Endothelial cell (in vitro differentiated cells): Measurements from ENCODE around the gene TKT. TPM values are rescaled to one million over a fixed set of nuclear protein-coding genes. Genes with fewer than 3 reads are reported as not detected.

ENCODE experiments used
- DNase-seq: peaks from one replicate; pipeline ENCODE4 v3.0.0; 2021; ENCODE audit warnings: low spot score
- H3K27ac Mint-ChIP-seq: one replicate; pipeline ENCODE4 v1.8.0; 2021; ENCODE audit warnings: mixed read lengths, inconsistent platforms; ENCODE audit not compliant: unreplicated experiment
- H3K27me3 Mint-ChIP-seq: one replicate; pipeline ENCODE4 v1.8.0; 2021; ENCODE audit warnings: mild to moderate bottlenecking, moderate library complexity, mixed read lengths, inconsistent platforms; ENCODE audit not compliant: unreplicated experiment
- H3K36me3 Mint-ChIP-seq: one replicate; pipeline ENCODE4 v1.8.0; 2021; ENCODE audit warnings: mild to moderate bottlenecking, low read depth, mixed read lengths, inconsistent platforms; ENCODE audit not compliant: unreplicated experiment
- H3K4me1 Mint-ChIP-seq: one replicate; pipeline ENCODE4 v1.8.0; 2021; ENCODE audit warnings: mild to moderate bottlenecking, mixed read lengths, inconsistent platforms; ENCODE audit not compliant: unreplicated experiment
- H3K4me3 Mint-ChIP-seq: one replicate; pipeline ENCODE4 v1.8.0; 2021; ENCODE audit warnings: mild to moderate bottlenecking, mixed read lengths, inconsistent platforms; ENCODE audit not compliant: unreplicated experiment
- H3K9me3 Mint-ChIP-seq: one replicate; pipeline ENCODE4 v1.8.0; 2021; ENCODE audit warnings: mixed read lengths, inconsistent platforms; ENCODE audit not compliant: unreplicated experiment
- CTCF ChIP-seq: fragments of 200-600 bp; sonication (generic); IDR thresholded peaks from one replicate; pipeline ENCODE4 v1.5.0; 2021; ENCODE audit warnings: antibody characterized with exemption; ENCODE audit not compliant: unreplicated experiment
- total RNA-seq: library from RNA; stranded (reverse); fragmentation: NEBNext Ultra II Directional; extraction: Animal tissue kit (Norgen Biotek cat#: 25700); gene quantifications from one replicate; pipeline ENCODE4 v1.2.1, GENCODE V29; 2021; ENCODE audit not compliant: unreplicated experiment

TKT gene
- total RNA-seq, 1 donor from 2014 or later = 305 TPM

- no peak for TF ChIP-seq CTCF
- peaks cover 44% of the 10 kb centered on the region for H3K4me1 Mint-ChIP-seq
- no peak overlapping the region for H3K27ac Mint-ChIP-seq
- H3K4me3 Mint-ChIP-seq = no peak overlapping the region
- no peaks in the 10 kb centered on the region for H3K9me3 Mint-ChIP-seq
- DNase-seq = no peak
- peaks cover 11% of the 10 kb centered on the region for H3K36me3 Mint-ChIP-seq
- H3K27me3 Mint-ChIP-seq = peaks cover 2% of the 10 kb centered on the region
These were observed 11.6 kb downstream of the TKT start for GRCh38 chr3:53244271-53244670.

DNA sequence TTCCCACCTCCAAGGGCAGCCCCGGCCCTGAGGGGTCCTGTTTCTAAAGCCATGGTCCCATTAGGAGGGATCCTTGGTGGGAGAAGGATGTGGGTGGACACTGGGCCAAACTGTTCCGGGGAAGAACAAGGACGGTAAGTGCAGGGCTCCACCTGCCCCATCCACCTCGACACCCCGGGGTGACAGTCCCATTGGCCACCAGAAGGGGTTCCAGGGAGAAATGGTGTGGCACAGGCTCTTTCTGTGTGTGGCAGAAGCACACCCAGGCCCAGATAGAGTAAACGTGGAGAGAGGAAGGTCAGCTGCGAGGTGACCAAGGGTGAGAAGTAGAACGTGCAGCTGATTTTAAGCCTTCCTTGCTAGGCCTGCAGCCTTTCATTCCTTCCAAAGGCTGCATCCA lies 12.0 kb downstream of the TKT start:
- TF ChIP-seq CTCF = no peak
- Mint-ChIP-seq H3K4me3 (no peak overlapping the region), H3K9me3 (no peaks in the 10 kb centered on the region), H3K36me3 (peaks cover 11% of the 10 kb centered on the region), H3K27me3 (peaks cover 2% of the 10 kb centered on the region), H3K27ac (no peak overlapping the region), H3K4me1 (peaks cover 44% of the 10 kb centered on the region)
- no peak for DNase-seq

- H3K27me3 Mint-ChIP-seq = peaks cover 2% of the 10 kb centered on the region
- TF ChIP-seq CTCF = no peak
- peaks cover 38% of the 10 kb centered on the region for H3K4me1 Mint-ChIP-seq
- no peak overlapping the region for H3K27ac Mint-ChIP-seq
- H3K4me3 Mint-ChIP-seq = no peak overlapping the region
- H3K36me3 Mint-ChIP-seq = peaks cover 8% of the 10 kb centered on the region
- DNase-seq = peak; percentile 21
- H3K9me3 Mint-ChIP-seq = no peaks in the 10 kb centered on the region
These were observed 12.7 kb downstream of the TKT start for GRCh38 chr3:53243165-53243564.

GRCh38 chr3:53242642-53243041 lies 13.2 kb downstream of the TKT start:
- Mint-ChIP-seq H3K4me1 (peaks cover 33% of the 10 kb centered on the region), H3K27me3 (peaks cover 2% of the 10 kb centered on the region), H3K27ac (no peak overlapping the region)

DNA sequence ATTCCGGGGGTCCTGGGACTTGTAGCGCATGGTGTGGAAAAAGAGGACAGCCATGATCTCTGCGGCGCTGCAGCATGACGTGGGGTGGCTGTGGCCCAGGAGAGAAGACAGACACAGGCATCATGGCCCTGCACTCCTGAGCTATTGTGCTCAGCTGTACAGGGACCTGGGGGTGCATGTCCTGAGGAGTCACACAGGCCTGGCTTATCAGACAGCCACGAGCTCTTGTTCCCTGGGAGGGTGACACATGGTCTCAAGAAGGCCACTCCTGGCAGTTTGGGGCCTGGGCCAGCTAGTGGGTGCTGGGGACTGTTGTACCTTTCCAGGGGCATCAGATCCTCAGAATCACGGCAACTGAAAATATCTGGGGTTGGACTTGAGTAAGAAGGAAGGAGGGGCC lies 13.7 kb downstream of the TKT start:
- peaks cover 11% of the 10 kb centered on the region for H3K36me3 Mint-ChIP-seq
- TF ChIP-seq CTCF = no peak
- H3K4me1 Mint-ChIP-seq = peaks cover 32% of the 10 kb centered on the region

More at GRCh38 chr3:53242642-53243041, 13.2 kb downstream of the TKT start:
- no peak overlapping the region for H3K4me3 Mint-ChIP-seq
- no peak for DNase-seq
- peaks cover 8% of the 10 kb centered on the region for H3K36me3 Mint-ChIP-seq
- no peak for TF ChIP-seq CTCF
- H3K9me3 Mint-ChIP-seq = no peaks in the 10 kb centered on the region

More for the DNA sequence above, 13.7 kb downstream of the TKT start:
- Mint-ChIP-seq H3K27ac (no peak overlapping the region), H3K27me3 (peaks cover 2% of the 10 kb centered on the region), H3K4me3 (no peak overlapping the region), H3K9me3 (no peaks in the 10 kb centered on the region)
- no peak for DNase-seq
